NCI-H146 treated with DMSO at 0.1 percent for 48 hours (cell line): Measurements from ENCODE around the gene POLR2F.
A peak's percentile ranks its signal among the peaks of the same experiment; 100 is the strongest.

Experiments used
- DNase-seq: peaks from one replicate; lab custom pipeline; 2025; ENCODE audit not compliant: unreplicated experiment; lab: John Stamatoyannopoulos, UW

POLR2F gene

DNA sequence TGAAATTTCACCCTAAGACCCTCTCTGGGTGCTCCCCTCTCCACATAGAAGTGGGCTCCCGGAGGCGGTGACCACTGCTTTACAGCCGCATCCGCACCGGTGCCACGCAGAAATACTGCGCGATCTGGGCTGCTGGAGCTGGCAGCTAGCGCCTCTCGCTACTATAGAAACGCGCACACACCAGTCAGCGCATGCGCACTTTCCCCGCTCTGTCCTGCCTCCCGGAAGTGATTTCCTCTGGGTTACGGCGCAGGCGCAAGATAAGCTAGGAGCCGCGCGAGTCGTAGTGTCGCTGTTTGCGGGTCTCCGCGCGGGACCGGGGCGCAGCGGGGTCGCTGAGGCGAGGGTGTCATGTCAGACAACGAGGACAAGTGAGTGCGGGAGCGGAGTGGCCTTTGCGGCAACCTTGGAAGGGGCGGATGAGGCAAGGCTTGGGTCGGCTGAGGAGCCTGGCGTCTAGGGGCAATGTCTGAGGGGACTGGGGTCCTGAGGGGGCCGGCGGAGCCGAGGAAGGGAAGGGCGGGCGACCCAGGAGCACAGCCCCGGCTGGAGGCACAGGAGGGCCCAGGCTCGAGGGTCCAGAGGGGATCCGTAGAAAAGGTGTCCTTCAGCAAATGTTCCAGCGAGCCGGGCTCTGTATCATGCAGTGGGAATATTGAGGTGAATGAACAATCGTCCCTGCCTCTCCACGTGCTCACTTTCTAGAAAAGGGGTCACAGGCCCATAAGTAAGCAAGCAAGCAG lies at the start of gene POLR2F, which contains the start of gene C22orf23:
TSS of gene POLR2F (plus strand) at position 263 of the 743 bp plus-strand sequence. CDS start at position 352, 89 bp downstream.
TSS of gene C22orf23 (minus strand) at position 165 of the 743 bp plus-strand sequence. CDS start 452 bp downstream, outside the sequence.
- peak; percentile 76 for DNase-seq

- DNase-seq: no peak
Measured at GRCh38 chr22:37904572-37905533, 48.6 kb upstream of the POLR2F start.

- peak; percentile 1 for DNase-seq
Measured at GRCh38 chr22:37905534-37906363, 47.8 kb upstream of the POLR2F start, which contains the start of gene MICALL1. Gene MICALL1 (plus strand): TSS chr22:37906297. CDS start chr22:37906423, 126 bp downstream.

- DNase-seq: no peak
Measured at GRCh38 chr22:37906364-37907008, 47.0 kb upstream of the POLR2F start.

GRCh38 chr22:37907036-37907954 lies 46.2 kb upstream of the POLR2F start:
- DNase-seq: no peak

GRCh38 chr22:37909766-37910165 lies 43.7 kb upstream of the POLR2F start:
- DNase-seq: no peak

- no peak for DNase-seq
Measured at GRCh38 chr22:37910890-37911672, 42.4 kb upstream of the POLR2F start.

GRCh38 chr22:37911697-37912096 lies 41.8 kb upstream of the POLR2F start:
- DNase-seq: no peak

- no peak for DNase-seq
Measured at GRCh38 chr22:37912171-37912570, 41.3 kb upstream of the POLR2F start.

DNA sequence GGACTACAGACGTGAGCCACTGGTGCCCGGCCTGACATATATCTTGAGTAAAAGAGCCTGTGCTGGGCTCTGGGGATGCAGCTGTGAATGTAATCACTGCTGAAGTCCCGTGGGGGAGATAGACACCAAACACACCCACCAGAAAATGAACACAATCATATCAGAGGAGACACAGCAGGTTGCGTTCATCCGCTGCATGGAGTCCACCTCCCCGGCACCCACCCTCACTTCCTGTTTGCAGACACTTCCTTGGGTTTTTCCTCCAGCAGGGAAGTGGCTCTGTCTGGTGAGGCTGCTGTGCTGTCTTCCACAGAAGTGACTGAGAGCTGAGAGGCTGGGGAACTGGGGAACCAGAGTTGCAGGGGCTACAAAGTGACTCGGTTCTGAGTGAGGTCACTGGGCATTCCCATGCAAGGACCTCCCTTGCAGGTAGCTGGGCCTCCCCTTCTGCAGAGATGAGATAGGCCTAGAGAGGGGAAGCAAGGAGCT lies 40.2 kb upstream of the POLR2F start:
- no peak for DNase-seq

GRCh38 chr22:37916311-37916710 lies 37.2 kb upstream of the POLR2F start:
- DNase-seq: no peak

DNA sequence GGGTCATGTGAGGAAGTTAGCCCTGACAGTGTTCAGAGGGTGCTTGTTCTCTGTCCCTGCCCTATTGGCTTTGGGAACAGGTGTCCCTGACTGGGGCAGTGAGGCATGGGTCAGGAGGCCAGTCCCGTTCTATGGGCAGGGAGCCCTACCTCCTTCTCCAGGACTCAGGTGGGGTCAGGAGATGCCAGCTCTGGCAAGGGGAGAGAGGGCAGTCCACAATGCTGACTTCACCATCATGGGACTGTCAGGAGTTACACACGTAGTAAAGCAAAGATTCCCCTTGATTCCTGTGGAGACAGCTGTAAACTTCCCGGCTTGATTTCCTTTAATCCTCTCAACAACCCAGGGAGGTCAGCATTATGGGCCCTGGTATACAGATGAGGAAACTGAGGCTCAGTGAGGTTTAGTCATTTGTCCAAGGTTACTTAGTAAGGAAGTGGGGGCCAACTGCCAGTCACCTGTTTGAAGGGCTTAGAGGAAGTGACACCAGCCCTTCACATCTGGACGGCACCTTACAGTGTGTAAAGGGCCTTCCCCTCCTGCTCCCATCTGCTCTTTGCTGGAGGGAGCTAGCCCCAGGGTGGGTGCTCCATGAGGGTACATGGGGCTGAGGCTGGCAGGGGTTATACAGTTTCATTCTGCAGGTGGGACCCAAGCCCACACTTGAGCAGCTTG lies 35.5 kb upstream of the POLR2F start:
- DNase-seq: no peak

DNA sequence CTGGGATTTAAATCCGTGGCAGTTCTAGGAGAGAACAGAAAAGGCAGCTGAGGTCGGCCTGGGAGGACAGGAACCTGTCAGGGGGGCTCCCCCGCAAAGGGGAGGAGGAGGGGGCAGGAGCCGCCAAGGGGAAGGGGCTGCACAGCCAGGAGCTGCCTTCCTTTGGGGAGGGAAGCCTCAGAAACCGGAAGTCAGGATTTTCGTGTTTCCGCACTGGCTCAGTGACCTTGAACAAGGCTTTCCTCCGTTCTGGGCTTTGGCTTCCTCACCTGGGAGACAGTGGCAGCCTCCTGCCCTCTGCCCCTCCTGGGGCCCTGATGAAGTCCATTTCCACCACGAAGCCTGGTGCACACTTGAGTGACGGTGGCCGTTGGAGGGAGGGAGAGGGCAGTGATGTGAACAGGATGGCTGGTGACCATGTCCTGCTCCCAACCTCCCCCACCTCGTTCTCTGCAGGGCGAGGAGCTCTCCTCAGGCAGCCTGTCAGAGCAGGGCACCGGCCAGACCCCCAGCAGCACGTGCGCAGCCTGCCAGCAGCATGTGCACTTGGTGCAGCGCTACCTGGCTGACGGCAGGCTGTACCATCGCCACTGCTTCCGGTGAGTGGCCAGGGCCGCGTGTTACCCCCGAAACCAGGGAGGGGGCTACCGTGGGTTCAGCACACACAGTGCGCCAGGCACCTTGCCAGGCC lies 34.8 kb upstream of the POLR2F start:
- no peak for DNase-seq

DNA sequence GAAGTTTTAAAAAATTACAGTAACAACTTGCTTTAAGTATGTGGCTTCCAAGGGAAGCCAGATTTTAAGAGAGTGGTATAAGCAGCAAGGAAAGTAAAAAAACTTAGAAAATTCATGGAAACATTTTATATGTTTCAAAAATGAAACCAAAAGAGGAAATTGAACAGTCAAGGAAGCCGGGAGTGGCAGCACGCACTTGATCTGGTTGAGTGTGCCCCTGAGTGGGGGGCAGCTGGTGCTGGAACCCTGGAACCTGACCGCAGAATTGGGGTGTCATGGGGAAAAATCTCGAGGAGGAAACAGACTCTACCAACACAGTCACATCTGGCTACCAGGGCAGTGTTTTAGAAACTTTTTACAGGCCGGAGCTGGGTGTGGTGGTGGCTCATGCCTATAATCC lies 33.4 kb upstream of the POLR2F start:
- no peak for DNase-seq

DNA sequence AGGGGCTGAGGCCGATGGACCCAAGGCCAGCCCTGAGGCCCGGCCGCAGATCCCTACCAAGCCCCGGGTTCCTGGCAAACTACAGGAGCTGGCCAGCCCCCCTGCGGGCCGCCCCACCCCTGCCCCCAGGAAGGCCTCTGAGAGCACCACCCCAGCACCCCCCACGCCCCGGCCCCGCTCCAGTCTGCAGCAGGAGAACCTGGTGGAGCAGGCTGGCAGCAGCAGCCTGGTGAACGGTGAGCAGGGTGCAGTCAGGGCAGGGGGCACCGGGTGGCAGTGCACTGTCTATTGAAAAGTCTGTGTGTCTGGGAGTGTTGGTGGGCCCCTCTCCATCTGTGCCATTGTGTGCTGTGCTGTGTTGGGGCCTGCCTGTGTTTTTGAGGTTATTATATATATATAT lies 31.3 kb upstream of the POLR2F start:
- no peak for DNase-seq

GRCh38 chr22:37923927-37924326 lies 29.6 kb upstream of the POLR2F start:
- no peak for DNase-seq

DNA sequence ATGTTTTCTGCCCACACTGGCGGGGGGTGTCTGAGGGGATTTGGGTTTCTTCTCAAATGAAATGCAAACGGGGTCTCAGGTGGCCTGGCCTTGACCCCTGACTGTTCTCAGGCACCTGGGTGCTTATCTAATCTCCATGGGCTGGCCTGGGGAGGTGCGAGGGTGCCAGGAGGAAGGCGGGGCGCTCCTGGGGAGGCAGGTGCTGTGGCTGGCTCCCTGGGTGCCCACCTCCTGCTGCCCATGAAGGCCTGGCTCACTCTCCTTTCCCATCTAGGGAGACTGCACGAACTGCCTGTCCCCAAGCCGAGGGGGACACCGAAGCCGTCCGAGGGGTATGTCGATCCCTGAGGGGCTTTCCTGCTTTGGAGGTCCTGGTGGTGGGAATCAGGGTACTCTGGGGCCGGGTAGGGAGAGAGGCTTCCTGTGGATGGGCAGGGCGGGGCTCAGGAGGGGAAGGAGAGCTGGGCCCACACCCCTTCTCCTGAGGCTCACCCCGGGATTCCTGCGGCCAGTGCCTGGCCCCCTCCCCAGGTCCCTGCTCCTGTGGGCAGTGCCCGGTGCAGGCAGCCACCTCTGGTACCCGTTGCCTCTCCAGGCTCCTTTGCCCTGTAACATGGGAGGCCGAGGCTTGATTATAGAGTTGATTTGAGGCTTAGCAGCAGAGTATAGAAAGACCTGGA lies 29.0 kb upstream of the POLR2F start:
- DNase-seq: no peak
